ENCODE measurements around the gene ZBTB47. TPM values are rescaled to one million over a fixed set of nuclear protein-coding genes. Genes with fewer than 3 reads are reported as not detected.

The ZBTB47 gene
- polyA plus RNA-seq, 1 experiment = 7.8 TPM

GRCh38 chr3:42670051-42670576 is 16.6 kb downstream of the ZBTB47 start:
- Histone ChIP-seq H3K27ac (ENCODE audit: low read depth, low read length) (no peak overlapping the region), H3K27me3 (ENCODE audit: control insufficient read depth, insufficient read depth, low read length) (peaks cover 14% of the 10 kb centered on the region), H3K9me3 (ENCODE audit: control insufficient read depth, insufficient read depth, low read length) (peaks cover 10% of the 10 kb centered on the region), H3K4me3 (ENCODE audit: low read depth, low read length) (no peak overlapping the region)
- DNase-seq (ENCODE audit: low read depth, low spot score) = no peak
- no peak for TF ChIP-seq CTCF (IDR thresholded peaks at IDR 0.05; ENCODE audit: low read depth, low read length)
- ChIA-PET POLR2A (interaction anchor here (1.0 kb wide), 1 partner anchor 16 kb away, joined by 4 read pairs; the partner anchor contains the start of gene ZBTB47), CTCF (no interaction called here)

GRCh38 chr3:42670670-42671069 is 17.2 kb downstream of the ZBTB47 start:
- DNase-seq (ENCODE audit: low read depth, low spot score) = no peak
- CTCF ChIA-PET = no interaction called here
- Histone ChIP-seq H3K4me3 (ENCODE audit: low read depth, low read length) (no peak overlapping the region), H3K27me3 (ENCODE audit: control insufficient read depth, insufficient read depth, low read length) (peaks cover 14% of the 10 kb centered on the region), H3K27ac (ENCODE audit: low read depth, low read length) (no peak overlapping the region), H3K9me3 (ENCODE audit: control insufficient read depth, insufficient read depth, low read length) (peaks cover 10% of the 10 kb centered on the region)
- POLR2A ChIA-PET = no interaction called here
- no peak for TF ChIP-seq CTCF (IDR thresholded peaks at IDR 0.05; ENCODE audit: low read depth, low read length)

GRCh38 chr3:42672515-42672914 is 19.0 kb downstream of the ZBTB47 start:
- POLR2A ChIA-PET = no interaction called here
- CTCF ChIA-PET = no interaction called here
- no peak for TF ChIP-seq CTCF (IDR thresholded peaks at IDR 0.05; ENCODE audit: low read depth, low read length)
- H3K9me3 ChIP-seq (ENCODE audit: control insufficient read depth, insufficient read depth, low read length) = peaks cover 15% of the 10 kb centered on the region
- DNase-seq (ENCODE audit: low read depth, low spot score) = no peak
- H3K27ac ChIP-seq (ENCODE audit: low read depth, low read length) = no peak overlapping the region
- no peak overlapping the region for H3K4me3 ChIP-seq (ENCODE audit: low read depth, low read length)
- peaks cover 14% of the 10 kb centered on the region for H3K27me3 ChIP-seq (ENCODE audit: control insufficient read depth, insufficient read depth, low read length)

- no peak for TF ChIP-seq CTCF (IDR thresholded peaks at IDR 0.05; ENCODE audit: low read depth, low read length)
- Histone ChIP-seq H3K4me3 (ENCODE audit: low read depth, low read length) (no peak overlapping the region), H3K27me3 (ENCODE audit: control insufficient read depth, insufficient read depth, low read length) (peaks cover 14% of the 10 kb centered on the region), H3K27ac (ENCODE audit: low read depth, low read length) (no peak overlapping the region), H3K9me3 (ENCODE audit: control insufficient read depth, insufficient read depth, low read length) (peaks cover 15% of the 10 kb centered on the region)
- ChIA-PET CTCF (no interaction called here), POLR2A (no interaction called here)
- DNase-seq (ENCODE audit: low read depth, low spot score) = no peak
Observed at GRCh38 chr3:42673082-42673481, 19.6 kb downstream of the ZBTB47 start.

- Histone ChIP-seq H3K27me3 (ENCODE audit: control insufficient read depth, insufficient read depth, low read length) (peaks cover 14% of the 10 kb centered on the region), H3K9me3 (ENCODE audit: control insufficient read depth, insufficient read depth, low read length) (peaks cover 8% of the 10 kb centered on the region; the same call in 1 of the 2 replicates), H3K27ac (ENCODE audit: low read depth, low read length) (no peak overlapping the region), H3K4me3 (ENCODE audit: low read depth, low read length) (no peak overlapping the region)
- ChIA-PET POLR2A (no interaction called here), CTCF (no interaction called here)
- no peak for TF ChIP-seq CTCF (IDR thresholded peaks at IDR 0.05; ENCODE audit: low read depth, low read length)
- DNase-seq (ENCODE audit: low read depth, low spot score) = no peak
Observed at GRCh38 chr3:42674146-42674545, 20.6 kb downstream of the ZBTB47 start.
